HG03108 (cell line): ENCODE data around the gene RNPEPL1.
"Not testable (repeated sequence)": the region's sequence is repeated elsewhere in the genome, so short reads cannot be mapped to it uniquely, and the experiment has no call there.

Experiments used
- ATAC-seq: cut with Tn5 transposase; IDR thresholded peaks from one replicate; pipeline ENCODE4 v1.9.1; 2021; ENCODE audit warnings: moderate library complexity; ENCODE audit not compliant: unreplicated experiment

RNPEPL1 gene

GRCh38 chr2:240603081-240603835, 35.0 kb downstream of the RNPEPL1 start:
- ATAC-seq: no peak

- ATAC-seq: no peak
These were observed 35.6 kb downstream of the RNPEPL1 start for GRCh38 chr2:240603846-240604245.

- no peak for ATAC-seq
These were observed 36.1 kb downstream of the RNPEPL1 start for GRCh38 chr2:240604291-240604938.

GRCh38 chr2:240604939-240605716, 36.8 kb downstream of the RNPEPL1 start:
- no peak for ATAC-seq

GRCh38 chr2:240605867-240606743, 37.8 kb downstream of the RNPEPL1 start:
- no peak for ATAC-seq

GRCh38 chr2:240611601-240612210, 43.4 kb downstream of the RNPEPL1 start:
- no peak for ATAC-seq

GRCh38 chr2:240613781-240614180, 45.5 kb downstream of the RNPEPL1 start:
- ATAC-seq: no peak

GRCh38 chr2:240614391-240614790, 46.1 kb downstream of the RNPEPL1 start:
- no peak for ATAC-seq

GRCh38 chr2:240615396-240615795, 47.1 kb downstream of the RNPEPL1 start:
- no peak for ATAC-seq

GRCh38 chr2:240615820-240616547, 47.7 kb downstream of the RNPEPL1 start:
- ATAC-seq: no peak

GRCh38 chr2:240616860-240617666, 48.8 kb downstream of the RNPEPL1 start:
- not testable (repeated sequence) for ATAC-seq

- ATAC-seq: no peak
These were observed 50.5 kb downstream of the RNPEPL1 start for GRCh38 chr2:240618776-240619175.

GRCh38 chr2:240619506-240620148, 51.3 kb downstream of the RNPEPL1 start:
- no peak for ATAC-seq

- ATAC-seq: no peak
These were observed 52.0 kb downstream of the RNPEPL1 start for GRCh38 chr2:240620149-240620731.

GRCh38 chr2:240620859-240621258, 52.6 kb downstream of the RNPEPL1 start:
- ATAC-seq: no peak

GRCh38 chr2:240622060-240622411, 53.8 kb downstream of the RNPEPL1 start:
- no peak for ATAC-seq

GRCh38 chr2:240622531-240623235, 54.4 kb downstream of the RNPEPL1 start:
- ATAC-seq: no peak
